ENCODE results near the gene CD247.

The CD247 gene

DNA sequence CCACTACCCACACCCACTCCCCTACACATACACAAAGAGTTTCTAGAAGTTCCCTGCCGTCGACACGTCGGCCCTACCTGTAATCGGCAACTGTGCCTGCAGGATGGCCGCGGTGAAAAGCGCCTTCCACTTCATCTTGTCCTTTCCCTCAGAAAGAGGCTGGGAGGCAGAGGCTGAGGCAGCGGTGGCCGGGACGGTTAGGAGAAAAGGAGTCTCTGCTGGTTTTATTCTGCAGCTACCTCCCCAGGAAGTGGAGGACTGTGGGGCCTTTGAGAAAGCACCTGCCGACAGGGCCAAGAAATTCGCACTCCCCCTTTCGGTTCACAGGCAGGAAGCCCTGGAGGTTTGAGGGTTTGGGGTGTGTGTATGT is at the start of gene CD247:
TSS of gene CD247 (minus strand) at position 199 of the 370 bp plus-strand sequence. CDS start at position 135, 64 bp downstream.
- DNase-seq (ENCODE audit: low read depth): no peak
- H3K4me3 ChIP-seq (ENCODE audit: low read length): no peak within 1 kb of the TSS
- TF ChIP-seq, protein P1, sequence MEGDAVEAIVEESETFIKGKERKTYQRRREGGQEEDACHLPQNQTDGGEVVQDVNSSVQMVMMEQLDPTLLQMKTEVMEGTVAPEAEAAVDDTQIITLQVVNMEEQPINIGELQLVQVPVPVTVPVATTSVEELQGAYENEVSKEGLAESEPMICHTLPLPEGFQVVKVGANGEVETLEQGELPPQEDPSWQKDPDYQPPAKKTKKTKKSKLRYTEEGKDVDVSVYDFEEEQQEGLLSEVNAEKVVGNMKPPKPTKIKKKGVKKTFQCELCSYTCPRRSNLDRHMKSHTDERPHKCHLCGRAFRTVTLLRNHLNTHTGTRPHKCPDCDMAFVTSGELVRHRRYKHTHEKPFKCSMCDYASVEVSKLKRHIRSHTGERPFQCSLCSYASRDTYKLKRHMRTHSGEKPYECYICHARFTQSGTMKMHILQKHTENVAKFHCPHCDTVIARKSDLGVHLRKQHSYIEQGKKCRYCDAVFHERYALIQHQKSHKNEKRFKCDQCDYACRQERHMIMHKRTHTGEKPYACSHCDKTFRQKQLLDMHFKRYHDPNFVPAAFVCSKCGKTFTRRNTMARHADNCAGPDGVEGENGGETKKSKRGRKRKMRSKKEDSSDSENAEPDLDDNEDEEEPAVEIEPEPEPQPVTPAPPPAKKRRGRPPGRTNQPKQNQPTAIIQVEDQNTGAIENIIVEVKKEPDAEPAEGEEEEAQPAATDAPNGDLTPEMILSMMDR (conservative IDR thresholded peaks at IDR 0.05; ENCODE audit: low read length): no peak

DNA sequence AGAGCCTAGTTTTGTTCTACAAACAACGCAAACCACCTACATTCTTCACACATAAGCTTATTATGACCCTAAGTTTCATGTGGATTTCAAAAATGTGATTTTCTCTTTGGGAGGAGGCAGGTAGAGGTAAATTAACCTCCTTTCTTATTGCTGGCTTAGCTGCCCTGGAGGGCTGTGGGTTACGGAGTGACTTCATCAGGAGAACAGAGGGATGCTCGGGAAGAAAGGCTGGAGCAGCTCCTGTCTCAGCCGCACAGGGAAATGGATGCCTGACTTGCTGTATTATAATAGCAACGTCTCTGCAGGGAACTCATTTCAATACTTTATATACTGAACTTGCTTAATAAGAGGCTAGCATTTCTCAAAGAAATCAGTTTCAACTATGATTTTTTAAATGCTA is 49.3 kb upstream of the CD247 start:
- H3K4me3 ChIP-seq (ENCODE audit: low read length): no peak overlapping the region
- DNase-seq (ENCODE audit: low read depth): no peak
- TF ChIP-seq, protein P1 (conservative IDR thresholded peaks at IDR 0.05; ENCODE audit: low read length): no peak

DNA sequence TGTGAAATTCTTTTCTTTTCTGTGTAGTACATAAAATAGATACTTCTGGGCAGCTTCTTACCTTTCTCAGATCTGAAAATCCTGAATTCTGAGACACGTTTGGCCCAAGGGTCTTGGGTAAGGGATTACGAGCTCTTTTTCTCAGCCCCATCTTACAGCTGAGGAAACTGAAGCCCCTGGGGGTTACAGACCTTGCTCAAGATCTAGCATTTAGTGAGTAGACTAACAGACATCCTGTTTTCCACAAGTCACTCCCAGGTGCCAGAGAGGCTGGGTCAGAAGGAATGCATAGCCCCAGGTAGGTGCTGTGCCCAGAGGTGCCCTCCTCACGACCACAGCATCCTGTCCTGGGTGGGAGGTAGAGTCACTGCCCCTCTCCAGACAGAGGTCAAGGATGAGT is 48.4 kb upstream of the CD247 start:
- no peak for DNase-seq (ENCODE audit: low read depth)
- H3K4me3 ChIP-seq (ENCODE audit: low read length): no peak overlapping the region
- TF ChIP-seq, protein P1 (conservative IDR thresholded peaks at IDR 0.05; ENCODE audit: low read length): no peak

DNA sequence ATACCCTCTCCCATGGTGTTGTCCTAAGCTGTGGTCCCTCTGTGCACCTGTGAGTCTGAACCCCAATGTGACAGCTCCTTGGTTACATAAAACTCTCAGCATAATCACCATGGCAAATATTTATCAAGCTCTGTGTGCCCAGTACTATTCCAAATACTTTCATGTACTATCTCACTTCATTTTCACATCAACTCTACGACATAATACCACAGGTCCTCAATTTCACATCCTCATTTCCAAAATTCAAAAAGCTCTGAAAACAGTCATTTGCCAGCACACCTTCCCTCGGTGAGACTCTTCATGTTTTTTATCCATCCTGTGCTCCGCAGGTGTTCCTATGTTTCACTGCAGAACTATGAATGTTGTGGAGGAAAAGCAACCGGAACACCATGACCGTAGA is 47.6 kb upstream of the CD247 start:
- TF ChIP-seq, protein P1 (conservative IDR thresholded peaks at IDR 0.05; ENCODE audit: low read length): no peak
- DNase-seq (ENCODE audit: low read depth): no peak
- H3K4me3 ChIP-seq (ENCODE audit: low read length): no peak overlapping the region

DNA sequence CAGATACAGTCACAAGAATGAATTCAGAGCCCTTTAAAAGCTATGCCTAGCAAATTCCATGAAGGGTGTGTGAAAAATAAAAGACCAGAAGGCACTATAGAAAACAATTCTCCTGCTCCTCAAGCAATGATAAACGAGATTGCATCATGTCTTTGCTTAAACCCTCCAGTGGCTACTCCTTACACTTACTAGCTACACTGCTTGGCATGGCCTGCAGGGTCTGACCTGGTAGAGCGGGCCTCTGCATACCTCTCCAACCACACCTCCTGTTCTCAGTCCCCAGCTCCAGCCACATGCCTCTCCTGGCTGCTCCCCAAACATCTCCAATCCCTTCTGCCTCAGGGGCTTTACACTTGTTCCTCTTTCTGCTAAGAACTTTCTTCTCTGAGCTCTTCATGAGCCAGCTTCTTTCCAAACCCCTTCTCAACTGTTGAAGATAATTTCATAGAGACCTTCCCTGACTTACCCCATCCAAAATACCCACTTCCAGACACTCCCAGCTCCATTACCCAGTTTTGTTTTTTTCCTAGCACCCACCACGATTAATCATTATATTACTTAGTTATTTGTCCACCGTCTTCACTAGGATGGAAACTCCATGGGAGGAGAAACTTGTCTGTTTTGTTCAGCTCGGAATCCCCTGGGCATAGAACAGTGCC is 46.4 kb upstream of the CD247 start:
- TF ChIP-seq, protein P1 (conservative IDR thresholded peaks at IDR 0.05; ENCODE audit: low read length): no peak
- DNase-seq (ENCODE audit: low read depth): peak; percentile 16
- no peak overlapping the region for H3K4me3 ChIP-seq (ENCODE audit: low read length)

DNA sequence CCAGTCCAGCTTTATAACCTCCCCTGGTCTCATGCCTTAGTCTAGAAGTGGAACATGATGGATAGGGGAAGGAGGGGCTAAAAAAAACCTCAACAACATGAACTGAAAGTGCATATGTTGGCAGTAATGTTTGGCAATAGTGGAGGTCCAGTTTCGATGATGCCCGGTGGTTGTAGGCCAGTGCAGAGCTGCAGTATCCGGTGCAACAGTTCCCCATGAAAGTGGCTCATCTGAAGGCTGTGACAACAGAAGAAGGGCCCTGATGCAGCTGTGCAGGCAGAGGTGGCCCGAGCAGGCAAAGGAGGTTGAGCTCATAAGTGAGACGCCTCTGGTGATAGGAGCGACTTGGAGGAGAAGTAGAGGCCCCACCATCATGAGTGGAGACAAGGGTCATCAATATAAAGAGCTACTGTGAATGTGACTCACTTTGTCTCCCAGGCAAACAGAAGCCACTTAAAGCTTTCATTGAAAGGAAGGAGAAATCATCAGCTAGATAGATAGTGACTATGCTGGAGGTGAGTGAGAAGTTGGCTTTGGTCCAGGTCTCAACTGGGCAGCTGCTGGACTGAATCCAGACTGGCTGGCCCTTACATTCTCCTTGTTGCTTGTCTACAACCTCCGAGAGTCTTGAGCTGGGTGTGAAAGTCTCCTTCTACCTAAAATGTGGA is 45.4 kb upstream of the CD247 start:
- TF ChIP-seq, protein P1 (conservative IDR thresholded peaks at IDR 0.05; ENCODE audit: low read length): no peak
- H3K4me3 ChIP-seq (ENCODE audit: low read length): no peak overlapping the region
- DNase-seq (ENCODE audit: low read depth): no peak

DNA sequence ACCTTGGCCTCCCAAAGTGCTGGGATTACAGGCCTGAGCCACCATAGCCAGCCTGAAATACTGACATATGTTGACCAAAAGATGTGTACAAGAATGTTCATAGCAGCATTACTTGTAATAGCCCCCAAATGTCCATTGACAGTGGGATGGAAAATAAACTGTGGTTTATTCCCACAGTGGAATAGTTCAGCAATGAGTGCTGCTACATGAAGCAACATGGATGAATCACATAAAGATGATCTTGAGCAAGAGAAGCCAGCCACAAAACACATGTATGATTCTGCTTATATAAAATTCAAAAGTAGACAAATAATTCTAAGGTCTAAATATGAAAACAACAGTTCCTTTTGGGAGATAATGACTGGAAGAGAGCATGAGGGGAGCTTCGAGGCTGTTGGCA is 44.4 kb upstream of the CD247 start:
- H3K4me3 ChIP-seq (ENCODE audit: low read length): no peak overlapping the region
- DNase-seq (ENCODE audit: low read depth): peak; percentile 62
- TF ChIP-seq, protein P1 (conservative IDR thresholded peaks at IDR 0.05; ENCODE audit: low read length): no peak

Data from AG10803 (cell line).